Liver (tissue), 9 donors: ENCODE results near the gene GATD1. TPM values are rescaled to one million over a fixed set of nuclear protein-coding genes. Genes with fewer than 3 reads are reported as not detected.
"Not testable (repeated sequence)": the region's sequence is repeated elsewhere in the genome, so short reads cannot be mapped to it uniquely, and the experiment has no call there.

Source experiments
- DNase-seq: peaks from one replicate; pipeline ENCODE4 v3.0.0-alpha.2; 2017; ENCODE audit warnings: low spot score
- H3K27ac ChIP-seq, 2 donors: one replicate each; pipeline ENCODE4 v1.7.0; 2013; ENCODE audit warnings: inconsistent platforms in 2 of 2, low read length in 2 of 2, control low read depth in 1 of 2, low read depth in 1 of 2, mild to moderate bottlenecking in 1 of 2
- H3K27me3 ChIP-seq, 4 donors: one replicate each; pipeline versions ENCODE4 v1.6.1 to v1.7.0; 2013; ENCODE audit warnings: low read length in 3 of 4, inconsistent platforms in 1 of 4, mild to moderate bottlenecking in 1 of 4, moderate library complexity in 1 of 4; ENCODE audit not compliant: control insufficient read depth in 4 of 4, insufficient read depth in 4 of 4
- H3K36me3 ChIP-seq, 4 donors: one replicate each; pipeline versions ENCODE4 v1.6.1 to v1.7.0; 2013; ENCODE audit warnings: low read length in 3 of 4, mild to moderate bottlenecking in 3 of 4, low read depth in 1 of 4, moderate library complexity in 1 of 4; ENCODE audit not compliant: control insufficient read depth in 4 of 4, insufficient read depth in 3 of 4
- H3K4me1 ChIP-seq, 4 donors: one replicate each; pipeline versions ENCODE4 v1.6.1 to v1.7.0; 2013; ENCODE audit warnings: low read length in 3 of 4, mild to moderate bottlenecking in 3 of 4, moderate library complexity in 1 of 4; ENCODE audit not compliant: control insufficient read depth in 4 of 4, insufficient read depth in 4 of 4
- H3K4me3 ChIP-seq, 3 donors: one replicate each; pipeline versions ENCODE4 v1.6.1 to v1.7.0; 2013; ENCODE audit warnings: low read length in 3 of 3, control low read depth in 1 of 3, low read depth in 1 of 3, mild to moderate bottlenecking in 1 of 3
- H3K9ac ChIP-seq, 2 donors: one replicate each; pipeline ENCODE4 v1.7.0; 2013; ENCODE audit warnings: low read length in 2 of 2, mild to moderate bottlenecking in 2 of 2, moderate library complexity in 2 of 2, control low read depth in 1 of 2, low read depth in 1 of 2
- H3K9me3 ChIP-seq, 4 donors: one replicate each; pipeline versions ENCODE4 v1.6.1 to v1.7.0; 2013; ENCODE audit warnings: low read length in 3 of 4; ENCODE audit not compliant: control insufficient read depth in 4 of 4
- ATF3 ChIP-seq: IDR thresholded peaks from 2 replicates; pipeline ENCODE4 v1.6.1; 2016; ENCODE audit warnings: antibody characterized with exemption
- CTCF ChIP-seq: fragments of 150-350 bp; IDR thresholded peaks from 2 replicates; pipeline ENCODE4 v1.5.1; 2017; ENCODE audit warnings: improper control_type of control experiment, low read depth, low read length; ENCODE audit not compliant: missing input control
- EGR1 ChIP-seq, 2 donors: IDR thresholded peaks; 2 replicates each; pipeline ENCODE4 v1.6.1; 2016 to 2018; ENCODE audit warnings: antibody characterized with exemption in 2 of 2, low read depth in 2 of 2
- FOXA1 ChIP-seq: IDR thresholded peaks from 2 replicates; pipeline ENCODE4 v1.6.1; 2016; ENCODE audit warnings: antibody characterized with exemption
- FOXA2 ChIP-seq: IDR thresholded peaks from 2 replicates; pipeline ENCODE4 v1.6.1; 2016; ENCODE audit warnings: antibody characterized with exemption
- GABPA ChIP-seq, 2 donors: IDR thresholded peaks in 1 of 2; conservative IDR thresholded peaks in 1 of 2; 2 replicates each; pipeline ENCODE4 v1.6.1; 2016; ENCODE audit warnings: antibody characterized with exemption in 2 of 2, mild to moderate bottlenecking in 1 of 2, moderate library complexity in 1 of 2
- HNF4G ChIP-seq: IDR thresholded peaks from 2 replicates; pipeline ENCODE4 v1.6.1; 2016; ENCODE audit warnings: antibody characterized with exemption
- JUND ChIP-seq, 2 donors: IDR thresholded peaks; 2 replicates each; pipeline ENCODE4 v1.6.1; 2016; ENCODE audit warnings: antibody characterized with exemption in 2 of 2
- MAX ChIP-seq: IDR thresholded peaks from 2 replicates; pipeline ENCODE4 v1.6.1; 2016; ENCODE audit warnings: antibody characterized with exemption
- REST ChIP-seq: IDR thresholded peaks from 2 replicates; pipeline ENCODE4 v1.6.1; 2016; ENCODE audit warnings: antibody characterized with exemption, mild to moderate bottlenecking
- RXRA ChIP-seq, 2 donors: IDR thresholded peaks; 2 replicates each; pipeline ENCODE4 v1.6.1; 2017 to 2018; ENCODE audit warnings: antibody characterized with exemption in 2 of 2, mild to moderate bottlenecking in 1 of 2
- YY1 ChIP-seq: IDR thresholded peaks from 2 replicates; pipeline ENCODE4 v1.6.1; 2016; ENCODE audit warnings: antibody characterized with exemption, mild to moderate bottlenecking
- ZBTB33 ChIP-seq: IDR thresholded peaks from 2 replicates; pipeline ENCODE4 v1.6.1; 2016; ENCODE audit warnings: antibody characterized with exemption
- WGBS: extraction: QIAGEN DNeasy Blood & Tissue Kit; methylation state at CpG from one replicate; pipeline ENCODE4 v1.1.7; 2013; 5-methylcytosine and 5-hydroxymethylcytosine counted together
- polyA plus RNA-seq, 2 donors: library from polyadenylated mRNA; stranded (reverse) in 1 of 2; unstranded in 1 of 2; fragments of 200-250 nt in 1 of 2; fragments of >200 nt in 1 of 2; fragmentation: Nextera tagmentation in 1 of 2; extraction: Ambion mirVana in 1 of 2; gene quantifications; one replicate each; pipeline versions ENCODE4 v1.2.1 to v1.2.3, GENCODE V29; 2013 to 2015
- total RNA-seq, 2 donors: library from RNA; depleted of rRNA; stranded (reverse); fragments of >200 nt; gene quantifications; one replicate each; pipeline ENCODE4 v1.2.3, GENCODE V29; 2014
- donor health status: healthy.
- donor health status: healthy.
- donor health status: healthy.
- donor health status: healthy.
- donor health status: healthy.

GATD1 gene
- total and polyA plus RNA-seq, 4 donors: 22.7 to 37.2 (median 24.6) TPM

GRCh38 chr11:742571-743201 lies 34.6 kb downstream of the GATD1 start:
- Histone ChIP-seq H3K4me1 (peaks cover under 1 to 5% (median 3%) of the 10 kb centered on the region in 4 donors), H3K4me3 (no peak overlapping the region), H3K9me3 (no peaks in the 10 kb centered on the region), H3K36me3 (no peaks in the 10 kb centered on the region), H3K9ac (no peak overlapping the region), H3K27me3 (no peaks in the 10 kb centered on the region), H3K27ac (no peak overlapping the region)
- DNase-seq: no peak
- TF ChIP-seq JUND (IDR thresholded peaks at IDR 0.05): no peak
- no peak for TF ChIP-seq ATF3
- WGBS: 97% methylated on average over 4 of the region's 4 CpGs

GRCh38 chr11:742156-742546 lies 35.1 kb downstream of the GATD1 start:
- Histone ChIP-seq H3K9me3 (no peaks in the 10 kb centered on the region), H3K4me3 (no peak overlapping the region), H3K27ac (no peak overlapping the region), H3K27me3 (no peaks in the 10 kb centered on the region), H3K9ac (no peak overlapping the region), H3K36me3 (no peaks in the 10 kb centered on the region), H3K4me1 (peaks cover 0 to 4% (median 2%) of the 10 kb centered on the region in 4 donors)
- DNase-seq: no peak
- WGBS: 90% methylated on average over 3 of the region's 3 CpGs
- TF ChIP-seq FOXA1 (no peak), GABPA (IDR thresholded peaks at IDR 0.05 in 1 of 2, conservative IDR thresholded peaks at IDR 0.05 in 1 of 2) (no peak), ATF3 (no peak), YY1 (no peak)

GRCh38 chr11:737899-738298 lies 39.4 kb downstream of the GATD1 start:
- WGBS: 66% methylated on average over 10 of the region's 10 CpGs
- H3K9ac ChIP-seq, DNase-seq, H3K4me1 ChIP-seq, H3K27ac ChIP-seq, H3K9me3 ChIP-seq, H3K36me3 ChIP-seq, H3K4me3 ChIP-seq, H3K27me3 ChIP-seq: not testable (repeated sequence)

GRCh38 chr11:737366-737765 lies 39.9 kb downstream of the GATD1 start:
- Histone ChIP-seq H3K4me3 (no peak overlapping the region), H3K27me3 (no peaks in the 10 kb centered on the region), H3K4me1 (no peaks in the 10 kb centered on the region), H3K9me3 (no peaks in the 10 kb centered on the region), H3K36me3 (no peaks in the 10 kb centered on the region), H3K9ac (no peak overlapping the region), H3K27ac (no peak overlapping the region)
- 72% methylated on average over 11 of the region's 11 CpGs for WGBS
- TF ChIP-seq JUND (IDR thresholded peaks at IDR 0.05): no peak
- no peak for TF ChIP-seq EGR1 (IDR thresholded peaks at IDR 0.05; ENCODE audit: low read depth in 2 of 2)
- TF ChIP-seq HNF4G: no peak
- TF ChIP-seq GABPA (IDR thresholded peaks at IDR 0.05 in 1 of 2, conservative IDR thresholded peaks at IDR 0.05 in 1 of 2): no peak
- TF ChIP-seq FOXA2: no peak
- no peak for TF ChIP-seq REST
- no peak for TF ChIP-seq CTCF
- no peak for TF ChIP-seq ZBTB33
- TF ChIP-seq MAX: no peak
- no peak for TF ChIP-seq RXRA (IDR thresholded peaks at IDR 0.05)
- no peak for DNase-seq
